GM21619 (cell line): ENCODE data around the gene CHMP4A.
"Not testable (repeated sequence)": the region's sequence is repeated elsewhere in the genome, so short reads cannot be mapped to it uniquely, and the experiment has no call there.

Experiments
- ATAC-seq: cut with Tn5 transposase; IDR thresholded peaks from one replicate; pipeline ENCODE4 v1.9.1; 2021; ENCODE audit not compliant: unreplicated experiment

The CHMP4A gene

DNA sequence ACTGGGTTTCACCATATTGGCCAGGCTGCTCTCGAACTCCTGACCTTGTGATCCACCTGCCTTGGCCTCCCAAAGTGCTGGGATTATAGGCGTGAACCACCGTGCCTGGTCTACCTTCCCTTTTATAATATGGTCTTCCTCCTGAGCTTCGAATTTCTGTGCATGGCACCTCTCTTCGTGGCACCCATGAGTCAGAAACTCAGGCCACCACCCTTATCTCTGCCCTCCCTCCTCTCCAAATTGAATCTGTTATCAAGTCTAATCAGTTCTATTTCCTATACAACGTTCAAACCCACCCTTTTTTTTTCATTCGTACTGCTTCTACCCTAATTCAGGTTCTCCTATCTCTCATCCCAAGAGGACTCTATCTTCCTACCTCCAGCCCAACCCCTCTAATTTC is 34.1 kb upstream of the CHMP4A start:
- ATAC-seq = no peak

DNA sequence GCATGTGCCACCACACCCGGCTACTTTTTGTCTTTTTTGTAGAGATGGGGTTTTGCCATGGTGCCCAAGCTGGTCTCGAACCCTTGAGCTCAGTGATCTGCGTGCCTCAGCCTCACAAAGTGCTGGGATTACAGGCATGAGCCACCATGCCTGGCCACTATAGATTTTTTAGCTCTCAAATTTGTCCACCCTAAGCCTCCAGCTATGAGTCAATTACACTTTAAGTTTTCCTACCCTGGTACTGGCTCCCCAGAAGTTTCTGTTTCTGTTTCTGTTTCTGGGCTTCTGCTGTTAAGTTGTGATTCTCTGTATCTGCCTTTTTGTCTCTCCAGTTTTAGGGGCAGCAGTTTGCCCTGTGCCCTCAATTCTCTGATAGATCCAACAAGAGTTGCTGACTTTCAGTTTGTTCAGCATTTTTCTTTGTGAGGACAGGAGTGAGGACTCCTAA is 33.5 kb upstream of the CHMP4A start:
- ATAC-seq = peak; percentile 26

DNA sequence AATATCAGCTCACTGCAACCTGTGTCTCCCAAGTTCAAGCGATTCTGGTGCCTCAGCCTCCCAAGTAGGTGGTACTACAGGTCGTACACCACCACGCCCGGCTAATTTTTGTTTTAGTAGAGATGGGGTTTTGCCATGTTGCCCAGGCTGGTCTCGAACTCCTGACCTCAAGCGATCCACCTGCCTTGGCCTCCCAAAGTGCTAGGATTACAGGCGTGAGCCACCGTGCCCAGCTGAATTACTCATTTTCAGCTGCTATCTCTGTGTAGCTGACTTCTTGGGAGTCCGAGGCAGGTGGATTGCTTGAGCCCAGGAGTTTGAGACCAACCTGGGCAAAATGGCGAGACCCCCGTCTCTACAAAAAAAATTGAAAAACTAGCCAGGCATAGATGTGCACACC is 32.1 kb upstream of the CHMP4A start:
- ATAC-seq = not testable (repeated sequence)

DNA sequence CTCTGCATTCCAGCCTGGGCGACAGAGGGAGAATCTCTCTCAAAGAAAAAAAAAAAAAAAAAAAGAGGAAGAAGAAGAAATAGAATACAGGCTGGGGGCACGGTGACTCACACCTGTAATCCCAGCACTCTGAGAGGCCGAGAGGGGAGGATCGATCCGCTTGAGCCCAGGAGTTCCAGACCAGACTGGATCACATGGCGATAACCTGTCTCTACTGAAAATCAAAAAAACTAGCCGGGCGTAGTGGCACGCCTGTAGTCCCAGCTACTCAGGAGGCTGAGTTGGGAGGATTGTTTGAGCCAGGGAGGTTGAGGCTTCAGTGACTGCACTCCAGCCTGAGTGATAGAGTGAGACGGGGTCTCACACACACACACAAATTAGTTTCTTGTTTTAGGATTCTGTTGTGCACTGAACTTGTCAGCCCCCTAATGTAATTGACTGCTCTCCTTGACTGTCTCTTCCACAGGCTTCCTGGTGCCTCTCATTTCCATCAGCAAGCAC is 30.1 kb upstream of the CHMP4A start:
- ATAC-seq = no peak

DNA sequence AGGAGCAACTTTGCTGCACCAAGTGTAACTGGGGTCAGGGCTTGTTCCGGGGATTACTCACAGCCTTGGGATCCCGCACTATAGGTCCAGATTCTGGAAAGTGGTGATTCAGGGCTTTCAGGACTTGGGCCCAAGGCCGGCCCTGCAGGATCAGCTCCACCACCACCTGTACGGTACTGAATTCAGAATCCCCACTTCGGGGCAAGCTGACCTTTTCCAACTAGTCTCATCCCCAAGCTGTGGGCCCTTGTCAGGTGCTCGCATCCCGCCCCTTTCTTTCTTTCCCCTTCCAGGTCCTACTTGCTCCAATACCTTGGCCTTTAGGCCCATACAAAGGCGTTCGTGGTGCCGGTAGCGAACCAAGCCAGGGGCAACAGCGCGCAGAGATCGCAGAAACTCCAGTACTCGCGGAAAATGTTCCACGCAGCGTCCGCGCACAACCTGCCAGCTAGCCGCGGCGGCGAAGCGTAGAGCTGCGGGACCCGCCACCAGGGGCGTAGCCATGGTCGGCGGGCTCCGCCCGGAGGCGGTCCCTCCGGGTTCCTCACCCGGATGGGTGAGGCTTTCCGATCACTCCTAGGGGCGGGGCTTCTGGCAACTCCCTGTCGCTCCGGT is 28.6 kb upstream of the CHMP4A start:
- peak; percentile 66 for ATAC-seq

DNA sequence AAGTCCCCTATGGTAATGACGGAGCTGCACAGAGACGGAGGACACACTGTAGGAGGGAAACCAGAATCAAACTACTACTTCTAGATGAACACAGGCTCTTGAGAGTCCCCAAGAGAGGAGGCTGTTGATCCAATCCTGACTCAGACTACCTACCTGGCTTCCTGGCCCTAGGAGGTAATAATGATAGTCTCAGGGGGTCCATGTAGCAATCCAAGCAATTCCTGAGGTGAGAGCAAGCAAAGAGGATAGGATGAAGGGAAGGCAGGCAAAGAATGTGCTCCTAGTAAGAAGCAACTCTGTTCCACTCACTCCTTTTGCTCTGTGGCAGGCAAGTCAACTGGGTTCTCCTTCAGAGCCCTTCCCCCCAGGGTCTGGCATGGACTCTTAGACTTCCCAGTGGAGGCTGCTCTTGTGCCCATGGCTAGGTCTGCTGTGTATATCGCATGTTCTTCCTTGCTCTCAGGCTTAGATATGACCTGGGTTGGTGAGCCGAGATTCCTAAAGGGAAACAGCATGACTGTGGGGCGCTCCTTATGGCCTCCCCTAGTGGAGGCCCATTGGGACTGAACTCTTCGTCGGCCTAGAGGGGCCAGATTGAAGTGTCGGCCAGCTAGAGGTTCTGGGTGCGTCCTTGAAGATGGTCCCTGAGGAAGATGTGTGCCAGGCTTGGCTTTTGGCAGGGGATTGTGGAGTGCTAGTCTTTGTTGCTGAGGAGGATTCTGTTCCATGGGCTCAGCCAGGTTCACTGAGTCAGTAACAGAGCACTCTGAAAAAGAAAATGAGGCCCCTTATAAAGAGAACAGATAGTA is 27.0 kb upstream of the CHMP4A start:
- ATAC-seq = no peak

DNA sequence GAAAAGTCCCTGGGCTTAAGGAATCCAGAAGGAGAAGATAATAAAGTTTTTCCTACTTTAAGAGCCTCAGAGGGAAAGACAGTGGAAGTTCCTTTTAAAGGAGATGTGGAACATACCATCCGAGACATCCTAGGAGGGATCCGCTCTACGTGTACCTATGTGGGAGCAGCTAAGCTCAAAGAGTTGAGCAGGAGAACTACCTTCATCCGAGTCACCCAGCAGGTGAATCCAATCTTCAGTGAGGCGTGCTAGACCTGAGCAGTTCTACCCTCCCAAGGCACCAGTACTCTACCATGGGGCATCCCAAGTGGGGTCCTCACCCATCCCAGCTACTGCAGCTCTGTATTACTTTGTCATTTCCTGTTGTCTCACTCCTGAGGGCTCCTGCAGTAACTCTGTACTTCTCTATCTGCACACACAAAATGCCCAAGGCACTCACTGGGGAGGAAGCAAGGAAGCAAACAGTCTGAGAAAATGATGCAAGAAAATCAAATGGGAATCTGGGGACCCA is 25.3 kb upstream of the CHMP4A start:
- no peak for ATAC-seq

DNA sequence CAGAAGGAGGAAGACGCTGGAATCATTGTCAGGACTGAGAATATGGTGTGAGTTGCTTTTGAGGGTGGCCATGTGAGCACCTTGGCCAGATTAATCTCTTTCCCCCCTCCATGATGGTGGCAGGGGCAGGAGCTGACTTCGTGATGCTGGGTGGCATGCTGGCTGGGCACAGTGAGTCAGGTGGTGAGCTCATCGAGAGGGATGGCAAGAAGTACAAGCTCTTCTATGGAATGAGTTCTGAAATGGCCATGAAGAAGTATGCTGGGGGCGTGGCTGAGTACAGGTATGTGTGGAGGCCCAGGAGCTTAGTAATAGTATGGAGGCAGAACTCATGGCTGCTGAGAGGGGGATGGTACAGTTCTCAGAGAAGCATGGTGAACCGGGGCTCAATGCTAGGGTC is 24.8 kb upstream of the CHMP4A start:
- ATAC-seq = no peak

DNA sequence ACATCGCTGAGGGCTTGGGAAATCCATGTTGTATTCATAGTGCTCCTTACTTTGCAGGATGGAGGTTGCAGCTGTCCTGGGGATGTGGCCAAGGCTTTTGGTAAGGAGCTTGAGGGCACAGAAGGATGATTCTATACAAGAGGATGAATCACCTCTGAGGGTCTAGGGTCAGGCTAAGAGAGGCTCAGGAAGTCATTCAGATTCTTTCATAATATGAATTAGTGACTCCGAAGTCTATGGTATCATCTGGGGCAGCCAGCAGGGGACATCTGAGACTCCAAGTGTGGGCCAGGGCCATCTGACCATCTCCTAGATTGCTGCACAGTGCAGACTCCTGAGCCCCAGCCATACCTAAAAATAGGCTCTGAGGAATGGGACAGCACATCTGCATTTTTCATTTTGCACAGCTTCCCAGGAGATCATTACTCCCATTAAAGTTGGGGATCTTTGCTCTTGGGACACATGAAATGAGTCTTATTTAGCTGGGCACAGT is 24.2 kb upstream of the CHMP4A start:
- ATAC-seq = no peak

DNA sequence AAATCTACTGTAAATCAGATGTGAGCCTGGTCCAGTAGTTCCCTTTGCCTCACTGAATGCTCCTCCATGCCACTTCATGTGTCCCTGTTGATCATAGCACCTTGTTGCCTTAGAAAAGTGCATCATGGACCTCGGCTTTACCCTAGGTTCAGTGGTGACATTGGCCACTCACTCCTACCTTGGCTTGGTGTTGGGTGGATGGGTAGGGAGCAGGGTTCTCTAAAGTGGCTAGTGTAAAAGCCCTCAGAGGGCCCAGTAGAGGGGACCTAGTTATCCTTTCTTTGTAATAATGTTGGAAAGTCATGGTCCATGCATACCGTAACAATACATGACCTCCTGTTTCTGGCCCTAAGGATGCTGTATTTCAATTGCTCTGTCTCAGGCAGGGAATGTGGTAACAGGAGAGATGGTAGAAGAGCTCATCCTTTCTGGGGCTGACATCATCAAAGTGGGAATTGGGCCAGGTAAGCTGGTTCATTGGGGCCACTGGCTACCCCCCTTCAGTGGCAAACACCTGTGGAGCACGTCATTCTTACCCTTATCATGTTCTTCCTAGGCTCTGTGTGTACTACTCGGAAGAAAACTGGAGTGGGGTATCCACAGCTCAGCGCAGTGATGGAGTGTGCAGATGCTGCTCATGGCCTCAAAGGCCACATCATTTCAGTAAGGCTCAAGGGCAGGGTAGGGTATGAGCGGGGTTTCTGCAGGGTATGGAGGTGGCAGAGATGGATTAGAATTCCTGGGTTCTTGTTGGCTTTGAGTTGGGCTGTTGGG is 23.6 kb upstream of the CHMP4A start:
- no peak for ATAC-seq

DNA sequence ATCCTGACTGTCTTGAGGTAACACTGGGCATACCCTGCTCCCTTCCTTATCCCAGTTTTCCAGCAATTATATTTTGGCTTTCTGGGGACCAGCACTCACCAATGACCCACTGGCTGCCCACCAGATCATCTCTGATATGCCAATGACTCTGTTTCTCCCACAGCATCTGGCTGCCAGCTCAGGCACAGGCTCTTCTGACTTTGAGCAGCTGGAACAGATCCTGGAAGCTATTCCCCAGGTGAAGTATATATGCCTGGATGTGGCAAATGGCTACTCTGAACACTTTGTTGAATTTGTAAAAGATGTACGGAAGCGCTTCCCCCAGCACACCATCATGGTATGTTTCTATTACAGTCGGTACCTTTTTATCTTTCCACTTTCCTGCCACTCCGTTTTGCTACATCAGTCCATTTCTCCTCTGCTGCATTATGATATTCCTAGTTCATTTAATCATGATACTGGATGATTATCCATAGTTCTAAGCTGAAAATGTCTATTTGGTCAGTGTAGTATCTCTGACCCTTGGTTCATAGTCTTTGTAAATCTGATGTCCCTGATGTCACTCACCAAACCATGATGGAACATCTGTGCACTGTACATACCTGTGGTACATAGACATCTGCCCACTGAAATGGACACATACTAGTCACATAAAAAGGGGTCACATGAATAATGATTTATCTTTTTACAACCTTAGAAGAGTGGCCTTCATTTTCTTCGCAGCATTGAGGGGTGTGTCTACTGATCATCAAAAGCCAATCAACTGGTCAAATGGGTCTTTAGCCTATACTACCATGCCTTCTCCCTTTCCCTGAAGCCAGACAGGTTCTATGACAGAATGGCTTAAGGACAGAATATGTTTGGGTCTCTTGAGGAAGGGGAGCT is 22.8 kb upstream of the CHMP4A start:
- ATAC-seq = no peak

DNA sequence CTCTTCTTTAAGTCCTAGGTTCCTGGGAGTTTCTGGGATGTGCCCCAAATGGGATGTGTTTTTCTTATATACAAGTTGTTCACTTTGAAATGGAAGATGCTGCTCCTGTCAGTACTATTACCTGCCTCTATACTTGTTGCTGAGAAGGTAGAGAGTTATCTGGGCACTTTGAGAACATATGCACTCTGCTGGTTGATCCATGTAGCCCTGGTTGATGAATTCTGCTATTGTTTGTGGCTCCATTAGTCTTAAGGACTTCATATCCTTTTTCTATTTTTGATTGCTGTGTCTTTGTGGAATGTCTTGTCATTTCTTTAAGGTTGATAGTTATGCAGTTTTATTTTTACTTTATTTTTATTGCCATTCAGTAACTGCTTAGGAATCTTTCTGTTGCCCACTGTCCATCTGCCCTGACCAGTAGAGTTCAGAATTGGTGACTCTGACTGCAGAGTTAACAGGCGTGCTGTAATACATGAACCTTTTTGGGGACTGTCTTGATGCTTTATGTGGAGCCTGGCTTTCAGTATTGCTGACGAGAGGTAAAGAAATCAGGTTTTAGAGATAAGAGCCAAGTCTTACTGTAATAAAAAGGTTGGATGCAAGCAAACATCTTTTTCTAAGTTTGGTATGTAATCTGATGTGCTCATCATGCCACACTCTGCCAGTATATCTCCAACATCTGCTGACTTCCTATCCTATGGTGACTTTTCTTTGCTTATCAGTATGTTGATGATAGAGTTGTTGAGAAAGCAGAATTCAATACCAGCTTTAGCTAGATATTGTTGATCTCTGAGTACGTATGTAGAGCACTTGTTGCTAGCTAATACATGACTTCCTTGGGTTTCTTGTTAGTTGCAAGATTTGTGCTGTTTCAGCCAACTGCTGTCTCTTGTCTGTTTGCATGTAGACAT is 21.1 kb upstream of the CHMP4A start:
- ATAC-seq = no peak

DNA sequence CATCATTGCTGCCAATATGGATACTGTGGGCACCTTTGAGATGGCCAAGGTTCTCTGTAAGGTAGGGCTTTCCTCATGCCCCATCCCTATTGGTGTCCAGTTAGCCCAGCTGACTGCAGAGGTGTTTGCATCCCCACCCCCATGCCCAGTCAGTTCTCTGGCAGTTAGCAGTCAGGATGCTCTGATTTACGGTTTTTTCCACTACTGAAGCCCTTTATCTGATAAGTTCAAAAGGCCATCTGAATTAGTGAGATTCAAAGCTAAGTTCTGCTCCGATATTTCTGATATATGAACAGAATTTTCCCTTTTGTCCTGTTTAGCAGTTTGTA is 20.2 kb upstream of the CHMP4A start:
- ATAC-seq = no peak

DNA sequence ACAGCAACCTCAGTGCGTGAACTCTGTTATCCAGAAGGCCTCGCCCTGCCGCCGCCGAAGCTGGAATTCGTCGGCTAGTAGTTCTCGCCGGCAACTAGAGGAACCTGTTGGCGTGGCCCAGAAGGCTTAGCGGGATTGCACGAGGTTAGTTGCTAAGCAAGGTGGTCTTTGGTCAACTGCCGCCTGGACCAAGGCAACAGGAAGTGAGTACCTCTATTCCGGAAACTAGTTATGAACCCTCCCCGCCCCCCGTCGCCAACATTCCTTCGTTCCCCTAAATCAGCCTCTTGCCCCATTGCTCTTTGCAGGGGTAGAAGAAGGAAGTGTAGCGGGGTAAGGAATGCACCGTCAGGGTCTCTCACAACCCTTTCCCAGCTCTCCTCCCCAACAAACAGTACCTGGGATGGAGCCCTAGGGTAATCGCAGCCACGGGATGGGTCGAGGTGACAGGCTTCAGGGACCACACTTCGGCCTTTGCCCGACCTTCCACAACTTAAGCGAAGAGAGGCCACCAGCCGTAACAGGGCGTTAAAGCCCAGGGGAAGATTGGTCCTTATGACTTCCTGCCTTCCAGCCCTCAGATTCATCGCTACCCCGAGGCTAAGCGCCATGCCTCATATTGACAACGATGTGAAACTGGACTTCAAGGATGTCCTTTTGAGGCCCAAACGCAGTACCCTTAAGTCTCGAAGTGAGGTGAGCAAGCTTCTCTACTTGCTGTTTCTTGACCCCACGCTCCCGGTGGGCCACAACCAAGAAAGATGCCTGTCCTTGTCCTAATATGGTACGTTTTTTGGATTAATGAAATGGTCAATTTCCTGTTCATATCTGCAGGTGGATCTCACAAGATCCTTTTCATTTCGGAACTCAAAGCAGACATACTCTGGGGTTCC is 19.6 kb upstream of the CHMP4A start, which contains the start of gene GMPR2:
GMPR2 (plus strand) TSS at position 285 of the 893 bp plus-strand sequence; CDS start at position 610, 325 bp downstream.
- ATAC-seq = peak; percentile 58

DNA sequence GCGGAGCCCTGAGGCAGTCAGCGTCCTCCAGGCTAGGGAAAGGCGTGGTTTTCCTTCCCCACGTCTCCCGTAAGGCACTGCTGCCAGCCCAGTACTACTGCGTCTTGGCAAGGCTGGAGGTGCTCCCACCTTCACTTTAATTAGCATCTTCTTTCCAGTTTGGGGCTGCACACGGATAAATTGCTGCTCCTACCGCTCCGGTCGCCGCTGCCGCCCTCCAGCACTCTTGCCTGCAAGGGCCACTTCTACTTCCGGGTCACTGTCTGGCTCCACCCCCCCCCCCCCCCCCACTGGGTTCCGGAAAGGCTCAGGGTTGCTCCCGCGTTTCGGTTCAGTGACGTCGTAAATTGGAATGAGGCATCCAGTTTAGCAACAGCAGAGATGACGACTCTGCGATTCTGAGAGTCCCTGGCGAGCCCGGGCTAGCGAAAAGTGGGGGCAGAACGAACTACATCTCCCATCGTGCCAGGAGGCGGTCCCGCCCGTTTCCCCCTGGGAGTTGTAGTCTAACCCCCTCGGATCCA is 18.9 kb upstream of the CHMP4A start, which contains the start of gene NEDD8:
NEDD8 (minus strand) TSS at position 247 of the 524 bp plus-strand sequence; CDS start at position 147, 100 bp downstream.
- ATAC-seq = peak; percentile 74

DNA sequence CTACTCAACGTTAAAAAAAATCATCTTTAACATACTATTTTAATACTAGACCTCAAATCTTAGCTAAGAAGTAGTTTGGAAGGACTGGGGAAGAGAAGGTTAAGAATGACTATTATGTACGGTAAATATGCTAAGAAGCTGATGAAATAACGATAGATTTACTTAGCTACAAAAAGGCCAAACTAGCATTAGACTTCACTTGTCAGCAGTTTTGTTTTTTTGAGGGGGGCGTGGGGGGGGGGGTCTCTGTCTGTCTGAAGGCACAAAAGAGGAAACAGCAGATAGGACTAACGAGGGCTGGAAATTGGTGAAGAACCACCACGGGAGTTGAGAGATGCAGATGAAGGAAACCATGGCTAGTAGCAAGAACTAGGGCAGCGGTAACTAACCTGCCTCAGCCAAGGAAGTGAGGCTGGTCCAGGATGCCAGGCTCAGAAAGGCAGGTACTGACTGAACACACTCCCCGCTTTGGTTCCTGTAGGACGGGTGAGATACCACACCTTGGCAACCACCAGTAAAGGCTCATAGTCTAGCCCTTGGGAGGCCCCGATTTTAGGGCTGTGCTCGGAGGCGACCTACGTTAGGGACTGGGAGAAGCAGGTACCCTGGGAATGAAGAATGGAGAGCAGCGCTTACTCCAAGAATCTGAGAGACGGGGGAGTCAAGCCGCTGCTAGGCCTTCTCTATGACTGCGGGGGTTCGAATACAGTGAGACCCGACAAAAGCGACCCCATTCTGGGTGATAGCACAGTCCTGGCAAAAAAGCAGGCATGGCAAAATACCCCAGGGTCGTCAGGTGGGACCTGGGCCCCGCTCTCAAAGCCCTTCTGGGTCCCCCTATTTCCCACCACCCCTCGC is 18.2 kb upstream of the CHMP4A start:
- peak; percentile 16 for ATAC-seq

DNA sequence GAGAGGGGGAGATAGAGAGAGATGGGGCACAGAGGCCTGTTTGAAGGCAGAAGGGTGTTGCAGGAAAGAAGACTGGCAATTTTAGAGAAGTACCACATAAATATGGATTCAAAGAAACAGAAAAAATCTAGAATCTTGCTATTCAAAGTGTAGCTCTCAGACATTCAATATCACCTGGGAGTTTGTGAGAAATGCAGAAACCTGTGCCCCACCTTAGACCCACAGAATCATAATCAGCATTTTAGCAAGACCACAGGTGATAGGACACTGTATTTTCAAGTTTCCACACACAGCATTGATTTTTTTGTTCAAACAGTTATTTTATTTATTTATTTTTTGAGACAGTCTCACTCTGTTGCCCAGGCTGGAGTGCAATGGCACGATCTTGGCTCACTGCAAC is 15.6 kb upstream of the CHMP4A start:
- ATAC-seq = no peak
